ENCODE results near the gene TMEM63A.
"Not testable (repeated sequence)": the region's sequence is repeated elsewhere in the genome, so short reads cannot be mapped to it uniquely, and the experiment has no call there.

GRCh38 chr1:225815090-225815489 is 67.1 kb downstream of the TMEM63A start:
- TF ChIP-seq CTCF (IDR thresholded peaks at IDR 0.05; ENCODE audit: low read length); EZH2 (IDR thresholded peaks at IDR 0.05; ENCODE audit: borderline replicate concordance, low read length): not testable (repeated sequence)

Data from OCI-LY1 (cell line).